Epithelial cell of prostate (primary cell): ENCODE data around the gene POU2F2.

Experiments used
- DNase-seq: peaks from one replicate; pipeline ENCODE4 v3.0.0-alpha.2; 2011; ENCODE audit warnings: low read depth, low spot score
- H3K27ac ChIP-seq: fragments of 450-650 bp; 2 replicates; pipeline ENCODE4 v1.5.1; 2017; ENCODE audit warnings: mild to moderate bottlenecking

Gene POU2F2

DNA sequence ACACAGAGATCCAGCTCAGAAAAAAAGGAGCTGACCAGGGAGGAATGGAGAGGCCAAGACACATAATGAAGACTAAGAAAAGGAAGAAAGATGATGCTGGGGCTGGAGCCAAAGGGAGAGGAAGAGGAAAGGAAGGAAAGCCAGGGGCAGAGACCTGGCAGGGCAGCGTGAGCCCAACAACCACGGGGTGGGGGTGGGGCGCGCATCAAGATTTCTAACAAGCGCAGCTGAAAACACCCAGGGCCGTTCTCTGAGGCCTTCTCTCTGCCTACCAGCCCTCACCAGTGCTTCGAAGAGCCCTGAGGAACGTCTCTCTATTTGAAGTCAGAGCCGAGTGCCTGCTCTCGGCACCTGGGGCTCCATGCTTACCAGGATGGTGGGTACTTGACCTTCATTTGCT lies 23.6 kb upstream of the POU2F2 start:
- no peak for DNase-seq
- H3K27ac ChIP-seq = no peak overlapping the region

DNA sequence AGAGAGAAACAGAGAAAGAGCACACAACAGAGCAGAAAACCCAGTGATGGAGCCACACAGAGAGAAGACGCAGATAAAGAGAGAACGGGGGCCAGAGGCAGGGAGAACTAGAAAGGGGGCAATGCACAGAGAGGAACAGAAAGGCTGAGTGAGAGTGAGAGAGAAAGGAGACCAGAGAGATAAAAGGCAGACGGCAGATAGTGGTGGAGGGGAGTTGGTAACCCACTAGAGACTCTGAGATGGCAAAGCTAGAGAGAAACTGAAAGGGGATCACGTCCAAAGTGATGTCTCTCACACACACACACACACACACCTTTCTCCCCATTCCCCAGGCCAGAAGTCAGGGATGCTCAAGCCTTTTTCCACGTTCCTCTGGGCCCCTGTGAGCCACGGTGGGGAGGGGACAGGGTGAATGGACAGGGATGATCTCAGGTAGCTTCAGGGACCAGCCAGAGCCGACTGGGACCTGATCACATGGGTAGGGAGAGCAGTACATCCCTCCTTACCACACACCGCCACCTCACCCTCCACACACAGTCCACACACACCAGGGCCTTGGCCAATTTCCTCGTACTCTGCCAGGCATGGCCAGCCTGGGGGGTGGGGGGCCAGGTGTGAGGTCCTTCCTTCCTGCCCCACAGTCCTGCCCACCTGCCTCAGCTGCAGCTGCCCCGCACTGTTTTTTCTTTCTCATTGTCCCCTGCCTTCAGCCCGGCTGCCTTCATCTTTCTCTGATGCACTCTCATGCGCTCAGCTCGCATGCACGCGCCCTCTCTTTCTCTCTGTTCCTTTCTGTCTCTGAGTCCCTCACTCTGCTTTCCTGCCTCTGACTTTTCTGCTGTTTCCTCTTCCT lies 22.5 kb upstream of the POU2F2 start:
- no peak overlapping the region for H3K27ac ChIP-seq
- no peak for DNase-seq

DNA sequence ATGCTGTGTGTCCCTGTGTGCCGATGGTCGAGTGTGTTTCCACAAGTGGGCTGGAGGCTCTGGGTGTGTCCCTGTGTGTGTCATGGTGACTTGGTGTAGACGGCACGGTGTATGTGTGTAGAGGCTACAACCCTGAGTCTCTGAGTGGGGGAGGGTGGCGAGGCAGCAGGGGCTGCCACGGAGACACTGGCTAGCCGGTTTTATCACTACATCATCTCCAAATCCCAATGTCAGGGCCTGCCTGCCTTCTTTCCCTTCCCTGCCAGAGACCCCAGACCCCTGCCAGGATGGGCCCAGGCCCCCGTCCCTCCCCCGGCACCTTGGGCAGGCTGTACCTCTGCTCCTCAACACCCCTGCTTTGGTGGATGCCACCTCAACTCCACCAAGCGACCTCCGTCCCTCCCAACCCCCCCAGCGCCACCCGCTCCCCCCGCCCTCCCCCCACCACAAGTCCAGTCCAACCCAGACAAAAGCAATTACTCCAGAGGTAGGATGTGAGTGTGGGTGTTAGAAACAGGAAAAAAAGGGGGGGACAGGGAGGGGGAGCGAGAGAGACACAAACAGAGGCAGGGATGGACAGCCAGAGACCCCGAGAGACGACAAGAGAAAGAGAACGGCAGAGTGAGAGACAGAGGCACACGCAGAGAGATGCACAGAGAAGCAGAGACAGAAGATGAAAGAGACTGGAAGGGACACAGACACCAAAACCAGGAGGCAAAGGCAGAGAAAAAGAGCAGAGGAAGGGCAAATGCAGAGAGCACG lies 21.6 kb upstream of the POU2F2 start:
- no peak overlapping the region for H3K27ac ChIP-seq
- DNase-seq = no peak

DNA sequence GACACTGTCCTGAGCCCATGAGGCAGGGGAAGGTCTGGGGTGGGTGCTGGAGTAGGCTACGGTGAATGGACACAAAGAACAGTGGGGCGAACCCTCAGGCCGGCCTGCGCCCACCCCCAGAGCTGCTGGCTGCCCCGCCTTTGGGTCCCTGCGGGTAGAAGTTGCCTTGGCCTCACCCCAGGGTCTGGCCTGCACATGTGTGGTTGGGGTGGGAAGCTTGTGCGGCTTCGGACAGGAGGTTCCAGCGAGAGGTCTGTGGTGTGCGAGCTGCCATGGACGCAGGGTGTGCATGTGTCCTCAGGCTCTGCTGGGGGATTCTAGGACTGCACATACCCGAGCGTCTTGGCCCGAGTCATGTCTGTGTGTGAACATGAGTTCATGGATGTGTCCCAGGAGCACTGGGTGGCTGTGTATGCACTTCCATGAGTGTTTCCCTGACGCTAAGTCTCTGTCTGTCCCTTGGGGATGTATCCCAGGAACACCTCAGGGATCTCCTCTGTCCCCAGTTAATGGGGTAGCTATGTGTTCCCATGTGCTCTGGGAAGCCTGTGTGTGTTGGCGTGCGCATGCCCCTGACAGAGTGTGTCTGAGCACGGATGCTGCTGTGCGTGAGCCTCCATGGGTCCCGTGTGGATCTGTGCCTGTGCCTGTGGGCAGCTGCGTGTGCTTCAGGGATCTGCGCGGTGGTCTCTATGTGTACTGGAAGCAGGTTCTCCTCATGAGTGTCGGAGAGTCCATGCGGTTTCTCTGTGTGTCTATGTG lies 20.8 kb upstream of the POU2F2 start:
- DNase-seq = no peak
- no peak overlapping the region for H3K27ac ChIP-seq

DNA sequence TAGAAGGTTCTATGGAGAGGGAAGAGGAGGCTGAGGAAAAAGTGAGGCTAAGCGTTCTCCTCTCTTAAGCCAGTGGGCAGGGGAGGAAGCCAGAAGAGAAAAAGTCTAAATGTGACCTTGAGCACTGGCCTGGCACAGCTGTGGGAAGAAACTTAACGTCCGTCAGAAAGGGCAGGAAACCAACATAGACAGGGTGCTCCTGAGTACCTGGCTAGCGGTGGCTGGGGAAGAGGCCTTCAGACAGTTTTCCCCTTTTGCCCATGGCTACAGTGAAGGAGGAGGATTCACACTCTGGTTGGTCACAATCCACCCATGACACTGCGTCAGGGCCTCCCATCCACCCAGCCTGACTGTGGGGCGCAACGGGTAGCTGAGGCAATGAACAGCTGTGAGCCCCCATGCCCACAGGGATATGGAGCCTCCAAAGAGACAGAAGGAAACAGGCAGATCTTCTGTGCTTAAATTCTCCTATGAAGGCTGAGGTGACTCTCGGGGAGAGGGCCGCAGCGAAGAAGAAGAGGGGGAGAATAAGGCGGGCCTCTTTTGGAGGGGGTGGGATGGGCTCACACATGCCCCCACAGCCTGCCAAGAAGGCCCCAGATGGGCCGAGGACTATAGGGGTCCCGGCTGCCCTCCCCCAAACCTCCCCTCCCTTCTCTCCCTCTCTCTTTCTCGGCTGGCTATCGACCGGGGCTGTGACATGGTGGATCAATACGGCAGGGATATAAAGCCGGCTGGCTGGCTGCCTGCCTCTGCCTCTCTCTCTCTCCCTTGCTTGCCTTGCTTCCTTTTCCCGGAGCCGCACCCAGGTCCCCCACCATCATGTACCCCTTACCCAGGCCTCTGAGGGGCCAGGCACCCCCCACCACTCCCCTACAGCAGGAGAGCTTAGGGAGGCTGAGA lies 19.8 kb upstream of the POU2F2 start:
- H3K27ac ChIP-seq = no peak overlapping the region
- no peak for DNase-seq

DNA sequence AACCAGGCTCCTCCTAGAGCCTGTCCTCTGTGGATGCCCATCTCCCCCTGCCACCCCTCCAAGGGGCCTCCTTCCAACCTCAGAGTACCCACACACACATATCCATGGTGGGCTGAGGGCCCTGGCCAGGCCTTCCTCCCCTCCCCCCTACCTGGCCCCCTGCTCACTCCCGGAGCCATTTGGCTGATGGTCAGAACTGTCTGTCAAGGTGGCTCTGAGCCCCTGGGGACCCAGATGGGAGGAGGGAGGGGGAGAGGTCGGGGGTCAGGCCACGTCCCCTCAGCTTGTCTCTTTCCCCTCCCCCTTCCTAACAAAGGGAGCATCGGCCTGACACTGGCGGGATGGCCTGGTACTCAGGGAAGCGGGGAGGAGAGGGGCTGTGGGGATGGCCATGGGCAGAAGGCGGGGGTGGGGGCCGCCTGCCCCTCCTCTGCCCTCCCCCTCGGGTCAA lies 18.7 kb upstream of the POU2F2 start:
- DNase-seq = no peak
- no peak overlapping the region for H3K27ac ChIP-seq

DNA sequence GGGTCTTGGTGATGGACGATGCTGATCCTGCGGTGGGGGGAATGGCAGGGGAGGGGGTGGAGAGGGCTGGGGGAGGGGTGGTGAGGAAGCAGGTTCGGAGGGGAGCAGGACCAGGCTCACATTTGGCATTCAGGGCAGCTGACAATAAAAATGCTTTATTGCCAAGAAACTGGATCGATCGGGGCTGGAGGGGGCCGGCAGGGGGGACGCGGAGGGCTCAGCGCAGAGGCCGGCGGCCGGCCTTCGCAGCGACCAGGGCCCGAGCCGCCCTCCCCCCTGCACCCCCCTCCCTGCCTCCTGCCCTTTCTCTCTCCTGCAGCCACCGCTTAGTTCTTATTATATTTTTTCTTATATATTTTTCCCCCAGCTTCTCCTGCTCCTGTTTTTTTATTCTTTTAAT lies 18.1 kb upstream of the POU2F2 start:
- H3K27ac ChIP-seq = no peak overlapping the region
- DNase-seq = no peak

DNA sequence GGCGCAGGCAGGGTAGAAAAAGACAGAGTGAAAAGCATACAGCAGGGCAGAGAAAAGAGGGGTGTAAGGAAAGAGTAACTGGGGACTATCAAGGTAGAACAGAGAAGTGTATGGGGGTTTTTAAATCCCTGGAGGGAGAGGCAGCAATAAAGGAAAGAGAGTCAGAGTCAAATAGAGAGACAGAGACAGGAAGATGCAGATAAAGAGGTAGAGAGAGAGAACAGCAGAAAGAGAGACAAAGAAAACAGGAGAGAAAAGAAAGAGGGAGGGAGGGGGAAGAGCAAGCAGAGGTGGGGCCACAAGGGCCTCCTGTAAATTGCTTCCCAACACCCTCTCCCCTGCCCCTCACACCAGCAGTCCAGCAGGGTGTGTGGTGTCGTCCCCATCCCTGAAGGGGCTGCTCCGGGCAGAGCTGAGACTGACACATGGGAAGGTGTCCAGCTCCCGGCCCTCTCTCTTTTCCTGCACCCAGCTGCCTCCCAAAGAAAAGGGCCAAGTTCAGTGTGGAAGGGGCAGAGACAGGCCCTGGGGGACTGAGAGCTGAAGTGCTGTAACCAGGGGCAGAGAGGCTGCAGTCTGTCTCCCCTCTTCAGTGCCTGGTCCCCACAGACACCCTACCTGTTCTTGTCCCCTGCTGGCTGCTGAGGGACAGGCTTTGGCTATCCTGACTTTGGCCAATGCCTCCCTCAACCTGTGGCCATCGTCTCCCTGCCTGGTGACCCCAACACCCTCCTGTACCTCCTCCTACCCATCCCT lies 17.4 kb upstream of the POU2F2 start:
- no peak overlapping the region for H3K27ac ChIP-seq
- DNase-seq = no peak

DNA sequence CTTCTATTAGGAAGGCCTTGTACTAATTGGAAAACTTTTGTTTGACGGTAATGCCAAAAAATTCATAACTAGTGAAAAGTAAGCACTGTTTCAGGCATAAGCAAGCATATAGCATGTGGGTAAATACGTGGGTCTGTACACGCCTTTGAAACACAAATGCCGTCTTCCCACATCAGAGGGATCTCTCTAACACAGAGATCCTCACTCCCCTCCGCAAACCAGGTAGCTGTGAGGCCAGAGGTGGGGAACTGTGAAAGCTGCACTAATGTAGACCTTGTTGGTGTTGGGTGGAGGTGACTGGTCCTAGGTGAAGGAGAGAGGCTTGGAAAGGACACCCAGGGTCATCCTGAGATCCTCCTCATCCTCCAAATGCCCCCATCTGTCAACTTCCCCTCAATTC lies 16.0 kb upstream of the POU2F2 start:
- no peak for DNase-seq
- H3K27ac ChIP-seq = no peak overlapping the region

DNA sequence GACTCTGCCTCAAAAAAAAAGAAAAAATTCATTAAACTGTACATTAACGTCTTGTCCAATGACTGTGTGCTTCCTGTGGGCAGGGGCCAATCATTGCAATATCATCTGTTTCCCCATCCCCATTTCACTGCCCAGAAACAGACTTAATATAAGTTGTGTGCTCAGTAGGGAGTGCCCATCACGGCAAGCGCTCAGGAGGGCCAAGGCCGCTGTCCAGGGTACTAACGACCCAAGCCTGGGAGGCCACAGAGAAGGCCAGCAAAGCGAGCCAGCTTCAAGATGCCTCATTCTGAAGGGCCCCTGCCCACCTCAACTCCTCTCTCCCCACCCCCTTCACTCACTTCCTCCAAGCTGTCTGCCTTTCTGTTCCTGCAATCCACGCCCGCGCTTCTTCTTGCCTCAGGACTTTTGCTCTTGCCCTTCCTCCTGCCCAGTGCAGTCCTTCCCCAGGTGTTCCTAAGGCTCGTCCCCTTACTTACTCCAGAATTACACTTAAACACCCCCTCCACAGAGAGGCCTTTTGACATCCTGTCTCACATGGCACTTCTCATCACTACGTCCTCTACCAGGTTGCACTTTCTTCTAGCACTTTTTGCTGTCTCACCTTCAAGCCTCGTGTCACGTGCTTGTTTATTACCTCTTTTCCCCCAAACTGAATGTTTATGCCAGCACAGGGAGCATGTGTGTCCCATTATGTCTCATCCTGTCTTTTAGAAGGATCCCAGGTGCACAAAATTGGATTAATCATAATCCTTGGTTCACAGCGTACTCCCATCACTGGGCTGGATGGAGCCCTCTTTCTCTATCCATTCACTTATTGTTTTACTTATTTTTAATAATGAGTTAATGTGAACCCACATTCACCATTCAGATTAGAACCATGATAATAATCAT lies 11.3 kb upstream of the POU2F2 start:
- DNase-seq = no peak
- no peak overlapping the region for H3K27ac ChIP-seq

DNA sequence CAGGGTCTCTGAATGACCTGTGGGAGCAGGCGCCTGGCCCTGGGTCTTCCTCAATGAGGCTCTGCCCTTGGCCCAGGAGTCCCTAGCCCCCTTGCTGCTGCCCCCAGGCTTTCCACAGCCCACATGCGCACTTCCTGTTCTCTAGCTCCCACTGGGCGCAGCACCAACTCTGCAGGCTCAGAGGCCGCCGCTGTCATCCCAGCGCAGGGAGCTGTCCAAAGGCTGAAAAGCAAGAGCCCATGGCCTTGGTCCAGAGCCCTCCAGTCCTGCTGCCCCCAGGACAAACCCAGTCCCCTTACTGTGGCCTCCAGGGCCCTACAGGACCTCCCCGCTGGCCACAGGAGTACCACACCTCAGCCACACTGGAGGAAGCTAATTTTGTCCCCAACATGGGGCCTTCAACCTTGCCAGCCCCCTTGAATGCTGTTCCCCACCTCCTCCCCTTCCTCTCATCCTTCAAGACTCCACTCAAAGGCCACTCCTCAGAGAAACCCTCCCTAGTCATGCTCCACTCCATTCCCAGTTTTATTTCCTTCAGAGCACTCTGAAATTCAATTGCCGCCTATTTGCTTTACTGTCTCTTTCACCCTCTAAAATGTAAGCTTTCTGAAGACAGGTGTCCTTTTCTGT lies 8.0 kb upstream of the POU2F2 start:
- no peak overlapping the region for H3K27ac ChIP-seq
- DNase-seq = peak; percentile 12

DNA sequence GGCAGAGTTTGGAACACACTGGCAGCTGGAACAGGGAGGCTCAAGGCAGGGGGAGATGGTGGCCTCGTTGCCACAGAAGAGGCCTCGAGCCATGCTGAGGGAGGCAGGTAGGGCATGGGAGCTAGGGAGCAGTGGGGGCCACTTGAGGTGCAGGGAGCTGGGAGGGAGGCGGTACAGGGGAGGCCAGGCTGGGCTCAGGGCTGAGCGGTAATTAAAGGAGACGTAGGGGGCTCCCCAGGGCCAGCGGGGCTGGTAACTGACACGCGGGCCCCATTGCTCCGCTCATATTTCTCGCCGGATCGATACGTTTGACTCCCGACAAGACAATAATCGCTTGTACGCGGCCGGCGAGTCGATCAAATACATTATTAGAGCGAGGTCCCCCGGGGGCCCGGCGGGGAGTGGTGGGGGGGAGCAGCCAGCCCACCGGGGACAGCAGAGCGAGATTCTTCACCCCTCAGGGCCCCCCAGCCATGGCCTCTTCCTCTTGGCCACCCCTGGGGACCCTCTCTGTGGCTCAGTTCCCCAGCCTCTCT lies 2.4 kb upstream of the POU2F2 start:
- DNase-seq = no peak
- H3K27ac ChIP-seq = no peak overlapping the region

DNA sequence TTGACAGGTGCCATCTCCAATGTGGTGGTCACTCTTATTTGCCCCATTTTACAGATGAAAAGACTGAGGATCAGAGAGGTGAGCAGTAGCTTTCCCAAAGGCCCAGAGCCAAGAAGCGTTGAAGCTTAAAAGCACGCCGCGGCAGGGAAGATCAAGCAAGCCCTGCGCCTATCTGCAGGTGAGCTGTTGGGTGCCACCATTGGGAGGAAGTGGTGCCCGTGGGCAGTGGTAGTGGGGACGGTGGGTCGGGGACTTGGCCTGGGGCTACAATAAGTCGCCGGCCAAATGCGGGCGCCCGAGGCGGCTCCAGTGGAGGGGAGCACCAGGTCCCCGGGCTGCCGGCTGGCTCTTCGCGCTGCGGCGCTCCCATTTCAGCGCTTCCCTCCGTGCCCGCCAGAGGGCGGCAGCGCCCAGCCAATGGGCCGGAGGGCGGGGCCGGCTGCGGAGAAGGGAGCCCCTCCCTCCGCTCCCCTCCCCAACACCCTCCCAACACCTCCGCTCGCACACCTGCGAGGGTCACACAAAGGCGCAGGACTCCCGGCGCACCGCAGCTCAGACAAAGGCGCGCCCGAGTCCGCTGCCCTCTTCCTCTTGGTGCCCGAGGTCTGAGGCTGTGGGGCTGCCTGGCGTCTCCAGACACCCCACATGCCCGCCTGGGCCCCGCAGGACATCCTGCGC lies 744 bp upstream of the POU2F2 start:
- H3K27ac ChIP-seq = peak overlapping the region; percentile 86
- DNase-seq = no peak

DNA sequence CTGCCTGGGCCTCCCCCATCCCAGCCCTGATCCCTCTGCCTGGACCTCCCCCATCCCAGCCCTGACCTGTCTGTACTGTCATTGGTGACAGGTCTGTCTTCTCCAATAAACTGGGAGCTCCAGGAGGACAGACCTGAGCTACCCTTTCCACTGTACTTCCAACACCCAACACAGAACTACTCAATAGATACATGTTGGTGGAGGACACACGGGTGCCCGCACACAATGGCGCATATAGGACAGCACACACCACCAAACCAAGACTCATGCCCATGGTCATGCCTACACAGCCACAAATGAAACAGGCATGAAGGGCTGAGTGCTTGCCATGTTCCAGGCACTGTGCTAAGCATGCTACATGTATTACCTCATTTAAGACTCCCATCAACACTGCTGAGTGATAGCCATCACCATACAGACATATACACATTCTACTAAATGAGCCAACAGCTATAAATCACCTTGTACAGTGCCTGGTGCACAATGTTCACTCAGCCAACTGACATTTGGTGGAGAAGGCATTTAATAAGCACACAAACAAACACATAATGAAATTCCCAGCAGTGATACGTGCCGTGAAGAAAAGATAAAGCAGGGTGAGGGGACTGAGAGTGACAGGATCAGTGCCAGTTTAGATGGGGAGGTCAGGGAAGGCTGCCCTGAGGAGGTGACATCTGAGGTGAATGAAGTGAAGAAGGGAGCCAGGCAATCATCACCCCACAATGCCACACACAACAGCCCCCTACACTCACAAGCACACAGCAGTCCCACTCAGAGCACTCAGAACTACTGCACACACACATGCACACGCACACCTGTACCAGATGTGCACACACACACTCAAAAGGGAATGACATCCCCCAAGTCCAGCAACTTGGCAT lies 857 bp downstream of the POU2F2 start:
- peak overlapping the region; percentile 86 for H3K27ac ChIP-seq
- no peak for DNase-seq

DNA sequence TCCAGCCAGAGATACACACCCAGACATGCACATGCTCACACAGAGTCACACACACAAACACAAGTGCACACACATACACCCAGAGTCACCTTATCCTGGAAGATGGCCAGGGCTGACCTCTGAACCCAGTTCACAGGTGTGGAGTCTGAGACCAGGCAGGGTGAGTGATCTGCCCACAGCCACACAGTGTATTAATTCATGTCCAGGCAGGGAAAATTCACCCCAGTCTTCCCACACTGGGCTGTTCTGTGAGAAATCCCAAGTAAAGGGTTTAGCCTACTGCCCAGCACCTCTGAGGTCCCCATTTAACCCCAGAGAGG lies 2.0 kb downstream of the POU2F2 start:
- peak overlapping the region; percentile 86 for H3K27ac ChIP-seq
- no peak for DNase-seq
